ENCODE data around the gene NUMBL.

NUMBL gene

DNA sequence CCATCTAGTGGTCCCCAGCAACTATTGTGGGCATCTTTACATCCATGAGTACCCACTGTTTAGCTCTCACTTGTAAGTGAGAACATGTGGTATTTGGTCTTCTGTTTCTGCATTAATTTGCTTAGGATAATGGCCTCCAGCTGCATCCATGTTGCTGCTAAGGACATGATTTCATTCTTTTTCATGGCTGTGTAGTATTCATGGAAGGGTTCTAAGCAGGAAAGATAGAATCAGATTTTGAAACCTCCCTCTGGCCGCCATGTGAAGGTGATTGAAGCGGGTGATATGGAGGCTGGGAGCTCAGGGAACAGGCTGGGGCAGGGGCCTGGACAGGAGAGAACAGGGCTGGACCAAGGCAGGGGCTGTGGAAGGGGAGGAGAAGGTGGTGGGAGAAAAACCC is 69.2 kb downstream of the NUMBL start:
- POLR2A ChIA-PET (ENCODE audit: low non-redundant PET): no interaction called here
- no peak for DNase-seq (ENCODE audit: low spot score)
- H3K27ac ChIP-seq: 0 out of 2 replicates have a peak overlapping the region, but pooled peaks have one; percentile 3
- TF ChIP-seq, protein P1, sequence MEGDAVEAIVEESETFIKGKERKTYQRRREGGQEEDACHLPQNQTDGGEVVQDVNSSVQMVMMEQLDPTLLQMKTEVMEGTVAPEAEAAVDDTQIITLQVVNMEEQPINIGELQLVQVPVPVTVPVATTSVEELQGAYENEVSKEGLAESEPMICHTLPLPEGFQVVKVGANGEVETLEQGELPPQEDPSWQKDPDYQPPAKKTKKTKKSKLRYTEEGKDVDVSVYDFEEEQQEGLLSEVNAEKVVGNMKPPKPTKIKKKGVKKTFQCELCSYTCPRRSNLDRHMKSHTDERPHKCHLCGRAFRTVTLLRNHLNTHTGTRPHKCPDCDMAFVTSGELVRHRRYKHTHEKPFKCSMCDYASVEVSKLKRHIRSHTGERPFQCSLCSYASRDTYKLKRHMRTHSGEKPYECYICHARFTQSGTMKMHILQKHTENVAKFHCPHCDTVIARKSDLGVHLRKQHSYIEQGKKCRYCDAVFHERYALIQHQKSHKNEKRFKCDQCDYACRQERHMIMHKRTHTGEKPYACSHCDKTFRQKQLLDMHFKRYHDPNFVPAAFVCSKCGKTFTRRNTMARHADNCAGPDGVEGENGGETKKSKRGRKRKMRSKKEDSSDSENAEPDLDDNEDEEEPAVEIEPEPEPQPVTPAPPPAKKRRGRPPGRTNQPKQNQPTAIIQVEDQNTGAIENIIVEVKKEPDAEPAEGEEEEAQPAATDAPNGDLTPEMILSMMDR (conservative IDR thresholded peaks at IDR 0.05; ENCODE audit: low read depth): no peak
- CTCF ChIA-PET: interaction anchor here (0.6 to 1.9 kb wide), 3 partner anchors 12 to 101 kb away, joined by 3 to 5 read pairs (median 4); no protein-coding TSS in a partner anchor

DNA sequence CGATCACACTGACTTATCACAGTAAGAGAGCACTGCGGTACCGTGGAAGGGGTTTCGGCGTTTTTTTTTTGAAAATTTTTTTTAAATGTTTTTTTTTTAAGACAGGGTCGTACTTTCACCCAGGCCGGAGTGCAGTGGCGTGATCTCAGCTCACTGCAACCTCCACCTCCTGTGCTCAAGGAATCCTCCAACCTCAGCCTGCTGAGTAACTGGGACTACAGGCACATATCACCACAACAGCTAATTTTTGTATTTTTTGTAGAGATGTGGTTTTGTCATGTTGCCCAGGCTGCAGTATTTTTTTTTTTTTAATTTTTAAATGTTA is 70.3 kb downstream of the NUMBL start:
- TF ChIP-seq, protein P1 (conservative IDR thresholded peaks at IDR 0.05; ENCODE audit: low read depth): no peak
- CTCF ChIA-PET: interaction anchor here (0.7 to 1.9 kb wide), 2 partner anchors 15 to 174 kb away, joined by 3 to 5 read pairs; no protein-coding TSS in a partner anchor
- POLR2A ChIA-PET (ENCODE audit: low non-redundant PET): interaction anchor here (0.6 to 0.7 kb wide), 3 partner anchors 462 to 1185 kb away, joined by 3 to 5 read pairs (median 3); partner anchors contain the start of gene RPS16
- DNase-seq (ENCODE audit: low spot score): no peak
- H3K27ac ChIP-seq: no peak overlapping the region

DNA sequence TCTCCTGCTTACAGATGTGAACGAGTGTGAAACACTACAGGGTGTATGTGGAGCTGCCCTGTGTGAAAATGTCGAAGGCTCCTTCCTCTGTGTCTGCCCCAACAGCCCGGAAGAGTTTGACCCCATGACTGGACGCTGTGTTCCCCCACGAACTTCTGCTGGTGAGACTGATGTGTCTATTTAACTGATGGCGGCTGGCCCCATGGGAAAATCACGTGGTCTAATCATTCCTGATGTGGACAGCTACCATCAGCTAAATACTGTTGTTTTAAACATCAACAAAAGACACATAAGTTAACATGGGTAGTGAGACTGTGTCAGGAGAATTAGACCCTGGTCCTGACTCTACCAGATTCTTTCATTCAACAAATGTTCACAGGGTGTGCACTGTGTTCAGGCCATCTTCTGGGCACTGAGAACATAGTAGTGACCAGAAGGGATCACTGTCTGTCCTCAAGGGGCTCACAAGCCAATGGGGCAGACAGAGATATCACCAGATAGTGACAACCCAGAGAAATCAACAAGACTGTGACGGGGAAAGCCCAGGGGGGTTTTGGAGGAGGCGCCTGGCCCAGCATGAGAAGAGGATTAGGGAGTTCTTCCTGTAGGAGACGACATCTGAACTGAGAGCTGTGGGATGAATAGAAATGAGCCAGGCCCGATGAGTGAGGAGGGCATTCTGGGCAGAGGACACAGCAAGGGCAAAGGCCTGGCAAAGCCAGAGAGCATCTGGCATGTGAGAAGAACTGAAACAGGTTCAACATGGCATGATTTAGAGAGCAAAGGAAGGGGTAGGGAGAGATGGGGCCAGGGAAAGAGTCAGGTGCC is 70.9 kb downstream of the NUMBL start:
- CTCF ChIA-PET: no interaction called here
- POLR2A ChIA-PET (ENCODE audit: low non-redundant PET): interaction anchor here (0.6 kb wide), 2 partner anchors 762 to 1184 kb away, joined by 3 to 5 read pairs; partner anchors contain the start of gene RPS16
- DNase-seq (ENCODE audit: low spot score): no peak
- H3K27ac ChIP-seq: no peak overlapping the region; the same call in 1 of the 2 replicates
- TF ChIP-seq, protein P1 (conservative IDR thresholded peaks at IDR 0.05; ENCODE audit: low read depth): no peak

DNA sequence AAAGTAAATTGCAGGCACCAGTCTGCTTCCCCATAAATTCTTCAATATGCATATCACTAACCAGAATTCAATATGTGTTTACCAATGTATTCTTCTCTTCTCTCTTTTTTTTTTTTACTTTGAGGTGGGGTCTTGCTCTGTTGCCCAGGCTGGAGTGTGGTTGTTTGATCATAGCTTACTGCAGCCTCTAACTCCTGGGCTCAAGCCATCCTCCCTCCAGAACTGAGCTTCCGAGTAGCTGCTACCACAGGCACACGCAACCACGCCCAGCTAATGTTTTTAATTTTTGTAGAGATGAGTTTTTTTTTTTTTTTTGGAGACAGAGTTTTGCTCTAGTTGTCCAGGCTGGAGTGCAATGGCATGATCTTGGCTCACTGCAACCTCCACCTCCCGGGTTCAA is 72.5 kb downstream of the NUMBL start:
- ChIA-PET CTCF (interaction anchor here (1.3 kb wide), 1 partner anchor 17 kb away, joined by 4 read pairs; no protein-coding TSS in a partner anchor), POLR2A (ENCODE audit: low non-redundant PET) (no interaction called here)
- peak overlapping the region; percentile 17; the same call in 1 of the 2 replicates for H3K27ac ChIP-seq
- DNase-seq (ENCODE audit: low spot score): no peak
- TF ChIP-seq, protein P1 (conservative IDR thresholded peaks at IDR 0.05; ENCODE audit: low read depth): no peak

DNA sequence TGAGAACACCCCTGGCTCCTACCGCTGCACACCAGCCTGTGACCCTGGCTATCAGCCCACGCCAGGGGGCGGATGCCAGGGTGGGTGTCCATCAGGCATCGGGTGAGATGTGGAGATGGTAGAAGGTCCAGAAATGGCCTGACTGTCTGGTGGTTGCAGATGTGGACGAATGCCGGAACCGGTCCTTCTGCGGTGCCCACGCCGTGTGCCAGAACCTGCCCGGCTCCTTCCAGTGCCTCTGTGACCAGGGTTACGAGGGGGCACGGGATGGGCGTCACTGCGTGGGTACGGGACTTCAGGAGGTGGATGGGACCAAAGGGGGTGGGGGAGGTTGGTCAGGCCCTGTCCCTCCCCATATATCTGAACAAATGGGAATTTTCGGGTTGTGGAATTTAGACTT is 73.5 kb downstream of the NUMBL start:
- TF ChIP-seq, protein P1 (conservative IDR thresholded peaks at IDR 0.05; ENCODE audit: low read depth): no peak
- ChIA-PET POLR2A (ENCODE audit: low non-redundant PET) (no interaction called here), CTCF (interaction anchor here (2.3 kb wide), 1 partner anchor 17 kb away, joined by 13 read pairs; no protein-coding TSS in a partner anchor)
- no peak for DNase-seq (ENCODE audit: low spot score)
- peak overlapping the region; percentile 96 for H3K27ac ChIP-seq

DNA sequence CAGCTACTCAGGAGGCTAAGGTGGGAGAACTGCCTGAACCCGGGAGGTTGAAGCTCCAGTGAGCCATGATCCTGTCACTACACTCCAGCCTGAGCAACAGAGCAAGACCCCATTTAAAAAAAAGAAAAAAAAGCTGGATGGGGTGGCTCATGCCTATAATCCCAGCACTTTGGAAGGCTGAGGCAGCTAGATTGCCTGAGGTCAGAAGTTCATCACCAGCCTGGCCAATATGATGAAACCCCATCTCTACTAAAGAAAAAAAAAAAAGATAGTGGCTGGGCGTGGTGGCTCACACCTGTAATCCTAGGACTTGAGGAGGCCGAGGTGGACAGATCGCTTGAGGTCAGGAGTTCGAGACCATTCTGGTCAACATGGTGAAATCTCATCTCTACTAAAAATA is 74.3 kb downstream of the NUMBL start:
- peak overlapping the region; percentile 96 for H3K27ac ChIP-seq
- DNase-seq (ENCODE audit: low spot score): no peak
- ChIA-PET POLR2A (ENCODE audit: low non-redundant PET) (no interaction called here), CTCF (interaction anchor here (1.2 to 2.3 kb wide), 2 partner anchors 11 to 18 kb away, joined by 4 to 13 read pairs; no protein-coding TSS in a partner anchor)
- TF ChIP-seq, protein P1 (conservative IDR thresholded peaks at IDR 0.05; ENCODE audit: low read depth): no peak
